ENCODE results near the gene CCDC88C. TPM values are rescaled to one million over a fixed set of nuclear protein-coding genes. Genes with fewer than 3 reads are reported as not detected.
A peak's percentile ranks its signal among the peaks of the same experiment; 100 is the strongest.

The CCDC88C gene
- total RNA-seq, 2 donors from 2014 or later, result 36.3 to 57.4 TPM

DNA sequence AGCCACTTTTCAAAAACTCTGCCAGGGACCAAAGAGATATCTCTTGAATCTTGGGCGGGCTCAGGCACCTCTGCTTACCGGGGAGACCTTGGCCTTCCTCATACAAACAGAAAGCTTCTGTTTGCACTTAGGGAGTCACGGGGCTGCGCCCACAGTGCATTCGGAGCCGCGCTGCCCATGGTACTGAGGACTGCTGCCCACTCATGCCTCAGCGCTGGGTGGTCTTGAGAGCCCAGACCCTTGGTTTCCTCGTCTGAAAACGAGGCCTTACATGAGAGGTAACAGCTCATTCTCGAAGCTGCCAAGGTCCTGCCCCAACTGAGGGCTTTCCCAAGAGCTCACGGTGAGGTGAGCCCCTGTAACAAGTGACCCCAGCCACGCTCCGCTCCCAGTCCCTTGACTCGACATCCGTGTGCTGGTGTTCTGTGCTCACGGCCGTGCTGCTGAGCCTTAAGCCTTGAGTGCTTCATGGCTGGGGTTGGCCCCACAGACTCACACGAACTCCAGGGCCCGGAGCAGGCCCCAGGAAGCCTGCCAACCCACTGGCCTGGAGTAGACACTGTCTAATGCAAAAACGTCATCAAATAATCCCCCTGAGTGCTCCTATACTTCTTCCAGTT is 125.7 kb downstream of the CCDC88C start:
- no peaks in the 10 kb centered on the region for H3K4me1 ChIP-seq
- WGBS, 2 donors, result 65 to 88% methylated on average over 3 to 21 of the region's 21 CpGs
- no peak overlapping the region for H3K27ac ChIP-seq
- TF ChIP-seq, protein P1, sequence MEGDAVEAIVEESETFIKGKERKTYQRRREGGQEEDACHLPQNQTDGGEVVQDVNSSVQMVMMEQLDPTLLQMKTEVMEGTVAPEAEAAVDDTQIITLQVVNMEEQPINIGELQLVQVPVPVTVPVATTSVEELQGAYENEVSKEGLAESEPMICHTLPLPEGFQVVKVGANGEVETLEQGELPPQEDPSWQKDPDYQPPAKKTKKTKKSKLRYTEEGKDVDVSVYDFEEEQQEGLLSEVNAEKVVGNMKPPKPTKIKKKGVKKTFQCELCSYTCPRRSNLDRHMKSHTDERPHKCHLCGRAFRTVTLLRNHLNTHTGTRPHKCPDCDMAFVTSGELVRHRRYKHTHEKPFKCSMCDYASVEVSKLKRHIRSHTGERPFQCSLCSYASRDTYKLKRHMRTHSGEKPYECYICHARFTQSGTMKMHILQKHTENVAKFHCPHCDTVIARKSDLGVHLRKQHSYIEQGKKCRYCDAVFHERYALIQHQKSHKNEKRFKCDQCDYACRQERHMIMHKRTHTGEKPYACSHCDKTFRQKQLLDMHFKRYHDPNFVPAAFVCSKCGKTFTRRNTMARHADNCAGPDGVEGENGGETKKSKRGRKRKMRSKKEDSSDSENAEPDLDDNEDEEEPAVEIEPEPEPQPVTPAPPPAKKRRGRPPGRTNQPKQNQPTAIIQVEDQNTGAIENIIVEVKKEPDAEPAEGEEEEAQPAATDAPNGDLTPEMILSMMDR (IDR thresholded peaks at IDR 0.05), result no peak
- no peak for TF ChIP-seq POLR2A (IDR thresholded peaks at IDR 0.05)
- intact Hi-C loops (cut with DNase I), result no loop called here
- no peak for DNase-seq
- no peak for ATAC-seq
- no peaks in the 10 kb centered on the region for H3K27me3 ChIP-seq
- H3K4me3 ChIP-seq, result no peak overlapping the region
- no peaks in the 10 kb centered on the region for H3K9me3 ChIP-seq
- H3K36me3 ChIP-seq (replicated peaks in 1 of 2; ENCODE audit: insufficient read depth in 1 of 2, low read depth in 2 of 2), result peaks cover 0 to 8% of the 10 kb centered on the region in 2 donors

DNA sequence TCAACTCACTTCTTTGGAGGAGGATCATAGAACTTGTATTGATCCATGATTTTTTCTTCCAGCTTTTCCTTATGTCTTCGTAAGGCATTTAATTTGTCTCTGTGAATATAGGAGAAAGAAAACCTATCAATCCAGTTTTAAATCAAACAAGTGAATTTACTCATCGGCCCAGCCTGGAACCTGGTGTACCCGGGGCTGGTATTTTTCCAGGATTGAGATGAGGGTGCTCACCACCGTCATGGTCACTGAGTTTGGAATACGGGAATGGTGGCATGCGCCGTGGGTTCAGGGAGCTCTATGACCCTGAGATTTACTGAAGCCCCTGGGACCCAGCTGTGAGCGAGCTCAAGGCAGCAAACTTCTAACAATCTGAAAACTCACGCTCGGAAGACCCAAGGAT is 126.6 kb downstream of the CCDC88C start:
- no peaks in the 10 kb centered on the region for H3K9me3 ChIP-seq
- H3K27me3 ChIP-seq, result no peaks in the 10 kb centered on the region
- whole genome bisulfite sequencing, 2 donors, result 72 to 79% methylated on average over 10 of the region's 10 CpGs
- no peaks in the 10 kb centered on the region for H3K4me1 ChIP-seq
- intact Hi-C loops (cut with DNase I), result no loop called here
- ATAC-seq, result no peak
- no peak overlapping the region for H3K27ac ChIP-seq
- no peak overlapping the region for H3K4me3 ChIP-seq
- peaks cover 0 to 6% of the 10 kb centered on the region in 2 donors for H3K36me3 ChIP-seq (replicated peaks in 1 of 2; ENCODE audit: insufficient read depth in 1 of 2, low read depth in 2 of 2)
- DNase-seq, result no peak
- no peak for TF ChIP-seq POLR2A (IDR thresholded peaks at IDR 0.05)
- TF ChIP-seq, protein P1 (IDR thresholded peaks at IDR 0.05), result no peak

DNA sequence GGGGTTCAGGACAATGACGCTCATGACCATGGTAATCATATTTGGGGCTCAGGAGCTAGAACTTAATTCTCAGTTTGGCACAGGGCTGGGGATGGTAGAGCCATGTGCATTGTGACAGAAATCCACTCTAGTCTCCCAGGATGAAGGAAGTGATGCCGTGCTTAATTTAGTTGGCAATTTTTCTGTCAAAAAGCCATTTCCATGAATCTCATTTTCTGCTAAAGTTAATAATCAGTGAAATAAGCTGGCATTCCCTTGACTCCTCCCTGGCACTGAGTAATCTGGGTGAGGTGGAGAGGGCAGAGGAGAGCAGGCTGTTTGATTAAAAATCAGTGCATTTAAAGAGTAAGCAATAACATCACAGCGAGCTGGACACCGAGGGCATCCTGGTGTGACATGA is 128.2 kb downstream of the CCDC88C start:
- Histone ChIP-seq H3K27ac (no peak overlapping the region), H3K4me1 (no peaks in the 10 kb centered on the region), H3K27me3 (no peaks in the 10 kb centered on the region), H3K4me3 (no peak overlapping the region), H3K9me3 (no peaks in the 10 kb centered on the region), H3K36me3 (replicated peaks in 1 of 2; ENCODE audit: insufficient read depth in 1 of 2, low read depth in 2 of 2) (peaks cover 0 to 6% of the 10 kb centered on the region in 2 donors)
- no peak for DNase-seq
- intact Hi-C loops (cut with DNase I), result loop anchor here (10.0 kb wide), 1 partner anchor 385 kb away; no protein-coding TSS in a partner anchor
- no peak for ATAC-seq
- TF ChIP-seq POLR2A (IDR thresholded peaks at IDR 0.05), result no peak
- WGBS, 2 donors, result 85 to 87% methylated on average over 4 of the region's 4 CpGs

DNA sequence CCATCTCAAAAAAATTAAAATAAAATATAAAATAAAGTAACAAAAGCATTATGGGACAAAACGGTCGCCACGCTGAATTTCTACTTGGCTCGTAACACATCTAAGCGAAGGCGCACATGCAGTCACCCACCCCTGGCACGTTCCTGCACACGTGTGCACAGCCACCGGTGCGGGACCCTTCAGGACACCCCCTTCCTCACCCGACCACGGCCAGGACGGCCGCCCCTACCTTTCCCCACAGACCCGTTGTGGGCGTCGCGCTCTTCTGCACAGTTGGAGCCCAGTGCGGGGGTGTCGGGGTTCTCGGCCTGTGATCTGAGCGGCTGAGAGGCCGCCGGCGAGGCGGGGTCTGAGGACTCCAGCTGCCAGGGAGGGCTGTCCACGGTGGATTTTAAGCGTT is 128.7 kb downstream of the CCDC88C start:
- WGBS, 2 donors, result 92% methylated on average over 28 of the region's 28 CpGs
- Histone ChIP-seq H3K4me1 (no peaks in the 10 kb centered on the region), H3K27ac (no peak overlapping the region), H3K9me3 (no peaks in the 10 kb centered on the region), H3K4me3 (no peak overlapping the region), H3K27me3 (no peaks in the 10 kb centered on the region), H3K36me3 (replicated peaks in 1 of 2; ENCODE audit: insufficient read depth in 1 of 2, low read depth in 2 of 2) (peaks cover 0 to 10% of the 10 kb centered on the region in 2 donors)
- intact Hi-C loops (cut with DNase I), result loop anchor here (10.0 kb wide), 1 partner anchor 384 kb away; no protein-coding TSS in a partner anchor
- TF ChIP-seq, protein P1 (IDR thresholded peaks at IDR 0.05), result no peak
- TF ChIP-seq POLR2A (IDR thresholded peaks at IDR 0.05), result no peak
- ATAC-seq, result no peak
- DNase-seq, result no peak

DNA sequence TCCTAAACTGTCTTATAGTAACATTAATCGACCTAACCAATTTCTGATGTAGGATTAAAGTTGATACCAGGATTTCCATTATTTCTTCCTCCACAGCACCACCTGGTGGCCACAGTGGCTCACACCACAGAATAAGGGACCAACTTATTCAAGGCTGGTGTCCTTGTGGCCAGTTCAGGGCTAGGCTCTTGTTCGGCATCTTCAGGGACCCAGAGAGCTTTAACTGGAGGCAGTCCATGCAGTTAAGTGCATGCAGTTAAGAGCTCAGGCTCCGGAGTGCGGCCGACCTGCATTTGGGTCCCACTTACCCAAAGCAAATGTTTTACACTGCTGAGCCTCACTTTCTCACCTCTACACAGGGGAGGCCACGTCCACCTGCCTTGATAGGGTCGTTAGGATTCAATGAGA is 131.1 kb downstream of the CCDC88C start:
- no peak overlapping the region for H3K27ac ChIP-seq
- no peaks in the 10 kb centered on the region for H3K27me3 ChIP-seq
- H3K9me3 ChIP-seq, result no peaks in the 10 kb centered on the region
- no peaks in the 10 kb centered on the region for H3K4me1 ChIP-seq
- DNase-seq, result peak; percentile 66 to 82 (median 72)
- 21 to 35% methylated on average over 6 to 7 of the region's 7 CpGs for WGBS, 2 donors
- intact Hi-C loops (cut with DNase I), result loop anchor here (10.0 kb wide), 1 partner anchor 382 kb away; no protein-coding TSS in a partner anchor
- peak; percentile 62 for ATAC-seq
- H3K36me3 ChIP-seq (replicated peaks in 1 of 2; ENCODE audit: insufficient read depth in 1 of 2, low read depth in 2 of 2), result peaks cover 0 to 13% of the 10 kb centered on the region in 2 donors
- H3K4me3 ChIP-seq, result no peak overlapping the region
- no peak for TF ChIP-seq POLR2A (IDR thresholded peaks at IDR 0.05)
- TF ChIP-seq, protein P1 (IDR thresholded peaks at IDR 0.05), result peak; percentile 66 to 90 (median 84)
